ENCODE data around the gene ETS1. TPM values are rescaled to one million over a fixed set of nuclear protein-coding genes. Genes with fewer than 3 reads are reported as not detected.

ETS1 gene
- total RNA-seq, 1 donor = 317 TPM

- no peak overlapping the region for H3K4me3 ChIP-seq (ENCODE audit: low read length)
- H3K4me1 ChIP-seq (ENCODE audit: insufficient read depth, low read length) = peaks cover 98% of the 10 kb centered on the region
- H3K27me3 ChIP-seq (ENCODE audit: insufficient read depth, low read length) = no peaks in the 10 kb centered on the region
- no peaks in the 10 kb centered on the region for H3K9me3 ChIP-seq (ENCODE audit: low read depth, low read length)
Observed at GRCh38 chr11:128480066-128480465, 107.3 kb downstream of the ETS1 start.

- no peaks in the 10 kb centered on the region for H3K9me3 ChIP-seq (ENCODE audit: low read depth, low read length)
- H3K4me3 ChIP-seq (ENCODE audit: low read length) = no peak overlapping the region
- no peaks in the 10 kb centered on the region for H3K27me3 ChIP-seq (ENCODE audit: insufficient read depth, low read length)
- H3K4me1 ChIP-seq (ENCODE audit: insufficient read depth, low read length) = peaks cover 98% of the 10 kb centered on the region
Observed at GRCh38 chr11:128479144-128479543, 108.2 kb downstream of the ETS1 start.

- no peaks in the 10 kb centered on the region for H3K9me3 ChIP-seq (ENCODE audit: low read depth, low read length)
- no peaks in the 10 kb centered on the region for H3K27me3 ChIP-seq (ENCODE audit: insufficient read depth, low read length)
- no peak overlapping the region for H3K4me3 ChIP-seq (ENCODE audit: low read length)
- peaks cover 98% of the 10 kb centered on the region for H3K4me1 ChIP-seq (ENCODE audit: insufficient read depth, low read length)
Observed at GRCh38 chr11:128478305-128478704, 109.1 kb downstream of the ETS1 start.

DNA sequence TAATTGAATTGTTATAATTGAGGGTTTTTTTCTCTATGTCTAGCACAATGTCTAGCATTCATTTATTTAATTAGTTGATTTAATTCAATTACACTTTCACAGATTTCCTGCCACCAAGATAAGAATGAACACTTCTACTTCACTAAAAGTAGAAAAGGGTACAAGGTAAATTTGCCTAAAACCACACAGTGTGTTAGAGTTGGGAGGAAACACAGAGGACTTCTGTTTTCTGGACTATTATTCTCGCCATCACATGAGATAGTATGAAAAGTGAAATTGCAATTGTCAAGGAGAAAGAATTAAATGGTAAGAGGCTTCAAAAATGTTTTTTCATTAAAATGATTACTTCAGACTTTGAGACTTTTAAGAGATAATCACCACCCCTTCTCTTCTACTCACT is 109.5 kb downstream of the ETS1 start:
- Histone ChIP-seq H3K4me1 (ENCODE audit: insufficient read depth, low read length) (peaks cover 98% of the 10 kb centered on the region), H3K4me3 (ENCODE audit: low read length) (no peak overlapping the region), H3K9me3 (ENCODE audit: low read depth, low read length) (no peaks in the 10 kb centered on the region), H3K27me3 (ENCODE audit: insufficient read depth, low read length) (no peaks in the 10 kb centered on the region)

- Histone ChIP-seq H3K4me1 (ENCODE audit: insufficient read depth, low read length) (peaks cover 98% of the 10 kb centered on the region), H3K9me3 (ENCODE audit: low read depth, low read length) (no peaks in the 10 kb centered on the region), H3K27me3 (ENCODE audit: insufficient read depth, low read length) (no peaks in the 10 kb centered on the region), H3K4me3 (ENCODE audit: low read length) (no peak overlapping the region)
Observed at GRCh38 chr11:128477278-128477677, 110.1 kb downstream of the ETS1 start.

DNA sequence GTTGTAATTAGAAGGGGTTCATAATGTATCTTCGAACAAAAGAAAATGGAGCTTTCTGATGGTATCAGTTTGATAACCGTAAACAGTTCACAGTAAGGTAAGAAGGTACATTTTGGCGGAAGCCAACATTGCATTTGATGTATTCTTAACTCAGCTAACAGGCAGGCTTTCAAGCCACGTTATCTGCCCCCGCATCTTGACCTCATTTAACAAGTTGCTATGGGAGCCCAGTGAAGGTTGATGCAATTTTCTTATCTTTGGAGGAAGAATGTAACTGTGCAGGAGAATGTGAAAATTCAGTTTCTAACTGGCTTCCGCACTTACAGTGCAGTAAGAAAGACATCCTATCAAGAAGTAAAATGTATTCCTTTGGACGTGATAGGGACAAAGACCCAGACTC is 110.6 kb downstream of the ETS1 start:
- Histone ChIP-seq H3K9me3 (ENCODE audit: low read depth, low read length) (no peaks in the 10 kb centered on the region), H3K27me3 (ENCODE audit: insufficient read depth, low read length) (no peaks in the 10 kb centered on the region), H3K4me1 (ENCODE audit: insufficient read depth, low read length) (peaks cover 96% of the 10 kb centered on the region), H3K4me3 (ENCODE audit: low read length) (no peak overlapping the region)

DNA sequence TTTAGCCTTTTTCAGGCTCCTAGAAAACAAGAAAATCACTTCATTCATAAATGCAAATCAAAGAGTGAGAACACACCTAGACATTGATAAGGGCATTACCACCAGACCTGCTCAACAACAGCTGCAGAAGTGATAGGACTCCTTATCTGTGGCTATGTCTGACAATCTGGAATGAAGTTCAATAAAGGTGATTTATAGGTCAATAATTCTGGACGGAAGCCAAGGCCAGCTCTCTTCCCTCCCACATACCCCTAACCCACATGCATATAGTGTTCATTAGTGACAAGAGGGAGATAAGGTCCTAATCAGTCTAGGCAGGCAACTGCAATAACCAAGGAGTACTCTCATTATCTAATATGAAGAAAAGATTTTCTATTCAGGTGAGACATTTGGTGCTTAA is 111.3 kb downstream of the ETS1 start:
- Histone ChIP-seq H3K27me3 (ENCODE audit: insufficient read depth, low read length) (no peaks in the 10 kb centered on the region), H3K4me1 (ENCODE audit: insufficient read depth, low read length) (peaks cover 93% of the 10 kb centered on the region), H3K9me3 (ENCODE audit: low read depth, low read length) (no peaks in the 10 kb centered on the region), H3K4me3 (ENCODE audit: low read length) (no peak overlapping the region)

DNA sequence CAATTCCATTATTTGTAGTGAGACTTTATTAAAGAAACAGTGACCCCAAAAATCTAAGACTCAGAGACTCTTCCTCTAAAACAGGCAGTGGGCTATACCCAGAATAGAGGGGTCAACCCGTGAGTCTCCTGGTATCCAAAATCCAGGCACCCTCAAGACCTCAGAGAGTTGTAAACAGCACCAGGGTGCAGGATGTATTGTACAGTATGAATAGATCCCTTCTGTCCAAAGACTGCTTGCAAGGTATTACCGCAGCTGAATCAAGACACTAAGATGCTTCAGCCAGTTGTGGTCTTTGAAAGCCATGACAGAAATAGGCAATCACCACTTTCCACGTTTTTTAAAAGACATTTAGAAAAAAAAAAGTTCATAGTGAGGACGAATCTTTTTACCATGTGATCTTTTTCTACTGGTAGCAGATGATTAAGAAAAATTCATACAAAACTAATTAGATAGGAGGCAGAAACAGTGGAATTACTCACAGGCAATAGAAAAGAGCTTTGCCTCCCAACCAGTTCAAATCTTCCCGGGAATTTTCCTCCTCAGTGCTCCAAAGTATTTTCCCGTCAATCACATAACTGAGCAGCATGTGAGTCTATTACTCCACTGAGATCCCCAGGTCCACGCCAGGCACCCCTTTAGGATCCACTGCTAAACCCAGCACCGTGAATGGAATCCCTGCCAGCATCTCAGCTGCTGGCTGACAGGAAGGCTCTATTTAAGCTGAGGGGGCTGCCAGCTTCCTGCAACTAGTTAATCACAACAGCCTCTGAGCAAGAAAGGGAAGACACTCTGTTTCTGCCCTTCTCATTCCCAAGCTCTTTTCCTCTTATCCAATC is 113.1 kb downstream of the ETS1 start:
- Histone ChIP-seq H3K9me3 (ENCODE audit: low read depth, low read length) (no peaks in the 10 kb centered on the region), H3K4me3 (ENCODE audit: low read length) (no peak overlapping the region)

DNA sequence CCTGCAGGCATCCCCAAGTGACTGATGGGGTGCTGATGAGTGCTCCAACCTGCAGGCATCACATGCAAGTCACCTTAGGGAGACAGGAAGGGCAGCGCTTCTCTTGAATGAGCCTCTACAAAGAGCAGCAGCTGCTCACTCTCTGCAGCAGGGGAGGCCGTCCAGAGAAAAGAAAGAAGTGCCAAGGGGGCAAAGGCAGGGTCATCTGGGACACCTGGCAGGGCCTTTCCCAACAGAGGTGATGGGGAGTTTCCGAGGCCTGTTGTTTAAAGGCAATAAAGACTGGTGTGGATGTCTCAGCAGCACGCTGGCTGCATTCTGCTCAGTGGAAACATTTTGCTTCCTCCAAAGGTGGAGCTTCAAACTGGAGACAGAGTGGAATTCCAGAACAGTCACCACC is 113.7 kb downstream of the ETS1 start:
- H3K27me3 ChIP-seq (ENCODE audit: insufficient read depth, low read length) = no peaks in the 10 kb centered on the region
- H3K4me1 ChIP-seq (ENCODE audit: insufficient read depth, low read length) = peaks cover 89% of the 10 kb centered on the region
- no peak overlapping the region for H3K4me3 ChIP-seq (ENCODE audit: low read length)
- H3K9me3 ChIP-seq (ENCODE audit: low read depth, low read length) = no peaks in the 10 kb centered on the region

More for the DNA sequence above, 113.1 kb downstream of the ETS1 start:
- Histone ChIP-seq H3K4me1 (ENCODE audit: insufficient read depth, low read length) (peaks cover 90% of the 10 kb centered on the region), H3K27me3 (ENCODE audit: insufficient read depth, low read length) (no peaks in the 10 kb centered on the region)

DNA sequence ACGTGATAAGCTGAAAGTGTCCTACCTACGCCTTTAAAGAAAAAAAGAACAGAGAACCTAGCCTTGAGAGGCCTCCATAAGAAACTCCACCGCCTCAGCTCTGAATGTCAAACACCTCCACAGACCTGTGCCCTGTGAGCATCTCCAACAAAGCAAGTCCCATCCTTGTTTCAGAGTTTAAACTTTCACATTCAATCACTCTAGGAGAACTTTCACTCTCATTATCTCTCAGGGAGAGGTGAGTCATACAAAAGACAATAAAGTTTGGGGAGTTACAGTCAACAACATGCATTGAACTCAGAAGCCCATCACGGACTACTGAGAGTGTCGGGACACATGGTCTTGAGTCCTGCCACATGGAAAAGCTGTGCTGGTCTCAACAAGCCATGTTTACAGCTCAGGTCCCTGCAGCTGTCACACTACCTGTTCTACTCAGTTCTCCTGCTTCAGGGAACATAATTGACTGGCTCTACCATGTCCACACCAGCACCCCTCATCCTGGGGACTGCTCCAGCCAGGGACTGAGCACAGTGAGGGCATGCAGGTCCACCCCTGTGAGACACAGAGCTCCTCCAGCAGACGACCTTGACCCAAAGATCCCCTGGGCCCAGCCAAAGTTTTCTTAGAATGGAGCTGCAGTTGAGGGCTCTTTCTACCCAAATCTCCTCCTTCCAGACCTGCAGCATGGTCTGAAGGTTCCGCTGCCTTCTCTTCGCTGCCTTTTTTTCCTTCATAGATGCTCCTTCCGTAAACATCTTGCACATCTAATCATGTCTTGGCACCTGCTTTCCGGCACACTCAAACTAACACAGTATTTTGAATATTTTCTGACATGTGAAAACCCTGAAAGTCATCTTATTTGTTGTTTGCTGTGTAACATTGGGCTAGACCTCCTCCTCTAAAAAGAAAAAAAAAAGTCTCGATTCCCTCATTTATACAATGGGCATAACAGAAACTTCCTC is 114.9 kb downstream of the ETS1 start:
- peaks cover 89% of the 10 kb centered on the region for H3K4me1 ChIP-seq (ENCODE audit: insufficient read depth, low read length)

GRCh38 chr11:128471138-128471661 is 116.2 kb downstream of the ETS1 start:
- H3K4me3 ChIP-seq (ENCODE audit: low read length) = no peak overlapping the region
- H3K4me1 ChIP-seq (ENCODE audit: insufficient read depth, low read length) = peaks cover 89% of the 10 kb centered on the region
- no peaks in the 10 kb centered on the region for H3K27me3 ChIP-seq (ENCODE audit: insufficient read depth, low read length)
- H3K9me3 ChIP-seq (ENCODE audit: low read depth, low read length) = no peaks in the 10 kb centered on the region

More for the DNA sequence above, 114.9 kb downstream of the ETS1 start:
- no peaks in the 10 kb centered on the region for H3K27me3 ChIP-seq (ENCODE audit: insufficient read depth, low read length)
- no peak overlapping the region for H3K4me3 ChIP-seq (ENCODE audit: low read length)
- H3K9me3 ChIP-seq (ENCODE audit: low read depth, low read length) = no peaks in the 10 kb centered on the region

DNA sequence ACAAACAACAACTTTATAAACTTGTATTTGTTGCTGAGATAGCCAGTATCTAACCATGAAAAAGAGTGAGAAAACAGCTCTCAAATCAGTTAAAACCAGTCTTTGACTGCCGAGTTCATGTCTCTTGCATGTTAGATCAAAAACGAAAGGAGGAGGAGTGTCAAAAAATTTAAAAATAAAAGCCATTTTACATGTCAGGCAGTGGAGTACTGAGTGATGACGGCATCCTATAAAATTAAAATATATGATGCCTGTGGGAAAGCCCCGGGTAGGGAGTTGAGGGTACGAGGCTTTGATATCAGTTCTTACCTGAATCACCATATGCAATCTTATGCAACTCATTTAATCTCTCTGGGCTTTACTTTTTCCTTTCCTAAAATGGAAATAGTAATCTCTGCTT is 117.3 kb downstream of the ETS1 start:
- H3K4me1 ChIP-seq (ENCODE audit: insufficient read depth, low read length) = peaks cover 89% of the 10 kb centered on the region
- no peaks in the 10 kb centered on the region for H3K27me3 ChIP-seq (ENCODE audit: insufficient read depth, low read length)
- H3K9me3 ChIP-seq (ENCODE audit: low read depth, low read length) = no peaks in the 10 kb centered on the region
- no peak overlapping the region for H3K4me3 ChIP-seq (ENCODE audit: low read length)

DNA sequence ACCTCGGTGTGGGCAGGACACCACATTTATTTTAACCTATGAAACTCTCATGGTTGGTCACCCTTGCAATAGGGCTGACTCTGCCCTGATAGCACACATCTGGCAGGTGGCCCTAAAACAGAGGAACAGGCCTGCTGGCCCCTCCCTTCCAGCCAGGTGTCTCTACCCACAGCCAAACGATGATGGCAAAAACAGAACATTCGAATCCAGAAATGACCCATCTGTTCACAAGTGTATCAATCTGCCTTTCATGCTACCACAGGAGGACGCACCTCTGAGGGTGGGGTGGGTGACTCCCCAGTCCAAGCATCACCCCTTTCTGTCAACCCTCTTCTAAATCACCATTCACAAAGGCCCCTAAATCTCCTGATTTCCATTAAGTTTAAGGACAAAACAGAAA is 118.1 kb downstream of the ETS1 start:
- Histone ChIP-seq H3K4me1 (ENCODE audit: insufficient read depth, low read length) (peaks cover 89% of the 10 kb centered on the region), H3K9me3 (ENCODE audit: low read depth, low read length) (no peaks in the 10 kb centered on the region), H3K27me3 (ENCODE audit: insufficient read depth, low read length) (no peaks in the 10 kb centered on the region), H3K4me3 (ENCODE audit: low read length) (no peak overlapping the region)

- Histone ChIP-seq H3K4me1 (ENCODE audit: insufficient read depth, low read length) (peaks cover 89% of the 10 kb centered on the region), H3K4me3 (ENCODE audit: low read length) (no peak overlapping the region), H3K27me3 (ENCODE audit: insufficient read depth, low read length) (no peaks in the 10 kb centered on the region), H3K9me3 (ENCODE audit: low read depth, low read length) (no peaks in the 10 kb centered on the region)
Observed at GRCh38 chr11:128468111-128468510, 119.2 kb downstream of the ETS1 start.

DNA sequence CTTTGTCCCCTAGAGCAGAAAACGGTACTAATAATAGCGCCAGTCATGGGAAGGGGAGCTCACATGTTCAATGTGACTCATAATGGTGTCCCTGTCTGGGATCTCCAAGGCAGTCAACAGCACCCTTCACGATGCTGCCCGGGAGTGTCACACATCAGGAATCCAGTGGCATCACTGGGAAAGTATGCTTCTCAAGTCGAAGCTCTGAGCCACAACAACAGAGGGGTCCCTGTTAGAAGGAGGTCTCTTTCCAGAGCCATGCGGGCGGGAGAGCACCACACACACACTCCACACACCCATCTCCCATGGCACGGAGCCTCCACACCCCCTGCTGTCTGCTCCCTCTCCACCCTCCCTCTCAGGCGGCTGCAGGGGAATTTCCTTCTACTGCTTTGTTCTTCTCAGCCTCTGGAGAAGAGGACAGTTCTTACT is 119.7 kb downstream of the ETS1 start:
- Histone ChIP-seq H3K4me3 (ENCODE audit: low read length) (no peak overlapping the region), H3K4me1 (ENCODE audit: insufficient read depth, low read length) (peaks cover 89% of the 10 kb centered on the region)

More for the DNA sequence above, 119.7 kb downstream of the ETS1 start:
- Histone ChIP-seq H3K27me3 (ENCODE audit: insufficient read depth, low read length) (no peaks in the 10 kb centered on the region), H3K9me3 (ENCODE audit: low read depth, low read length) (no peaks in the 10 kb centered on the region)

All from mononuclear cell (primary cell).